ENCODE results near the gene ACTL8.

DNA sequence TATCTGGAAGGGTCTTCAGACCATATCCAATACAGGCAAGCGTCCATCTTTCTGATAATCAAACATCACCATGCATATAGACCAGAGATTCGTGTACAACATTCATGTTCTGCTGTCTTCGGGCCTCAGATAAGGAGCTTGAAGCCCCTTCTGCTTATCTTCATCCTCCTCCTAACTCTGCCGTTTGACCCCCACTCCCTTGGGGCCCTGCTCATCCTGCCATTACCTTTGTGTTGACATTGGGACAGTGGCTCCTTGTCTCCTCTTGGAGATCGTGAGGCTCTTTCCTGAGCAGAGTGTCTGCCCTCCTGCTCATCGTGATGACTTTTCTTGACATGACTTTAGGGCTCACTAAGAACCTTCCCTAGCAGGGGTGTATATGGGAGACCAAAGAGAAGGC lies 37.3 kb downstream of the ACTL8 start:
- no peak for TF ChIP-seq CTCF (IDR thresholded peaks at IDR 0.05)
- TF ChIP-seq POLR2AphosphoS5 (IDR thresholded peaks at IDR 0.05; ENCODE audit: low read depth, low read length), result no peak
- TF ChIP-seq TCF7L2 (IDR thresholded peaks at IDR 0.05; ENCODE audit: low read depth, low read length), result no peak

All from Panc1 (cell line).